Measurements from ENCODE around the gene TP63.

DNA sequence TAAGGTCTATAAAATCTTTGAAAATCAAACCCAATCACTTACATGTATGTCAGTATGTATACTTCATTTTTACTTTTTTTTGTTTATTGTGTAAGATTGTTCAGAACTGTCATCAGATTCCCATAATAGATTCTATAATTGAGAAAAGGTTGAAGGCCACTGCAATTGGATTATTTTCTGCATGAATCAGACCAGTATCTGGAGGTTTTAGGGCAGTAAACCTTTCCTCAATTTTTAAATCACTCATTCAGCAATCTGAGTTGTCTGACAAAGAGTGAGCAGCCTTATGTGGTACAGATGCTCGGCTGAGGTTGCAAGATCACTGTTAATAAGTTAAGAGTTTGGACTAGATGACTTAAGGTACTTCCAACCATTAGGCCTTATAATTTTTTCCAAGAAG lies 96.0 kb downstream of the TP63 start:
- TF ChIP-seq, protein P1, sequence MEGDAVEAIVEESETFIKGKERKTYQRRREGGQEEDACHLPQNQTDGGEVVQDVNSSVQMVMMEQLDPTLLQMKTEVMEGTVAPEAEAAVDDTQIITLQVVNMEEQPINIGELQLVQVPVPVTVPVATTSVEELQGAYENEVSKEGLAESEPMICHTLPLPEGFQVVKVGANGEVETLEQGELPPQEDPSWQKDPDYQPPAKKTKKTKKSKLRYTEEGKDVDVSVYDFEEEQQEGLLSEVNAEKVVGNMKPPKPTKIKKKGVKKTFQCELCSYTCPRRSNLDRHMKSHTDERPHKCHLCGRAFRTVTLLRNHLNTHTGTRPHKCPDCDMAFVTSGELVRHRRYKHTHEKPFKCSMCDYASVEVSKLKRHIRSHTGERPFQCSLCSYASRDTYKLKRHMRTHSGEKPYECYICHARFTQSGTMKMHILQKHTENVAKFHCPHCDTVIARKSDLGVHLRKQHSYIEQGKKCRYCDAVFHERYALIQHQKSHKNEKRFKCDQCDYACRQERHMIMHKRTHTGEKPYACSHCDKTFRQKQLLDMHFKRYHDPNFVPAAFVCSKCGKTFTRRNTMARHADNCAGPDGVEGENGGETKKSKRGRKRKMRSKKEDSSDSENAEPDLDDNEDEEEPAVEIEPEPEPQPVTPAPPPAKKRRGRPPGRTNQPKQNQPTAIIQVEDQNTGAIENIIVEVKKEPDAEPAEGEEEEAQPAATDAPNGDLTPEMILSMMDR (conservative IDR thresholded peaks at IDR 0.05): no peak
- no peak for TF ChIP-seq EZH2 (IDR thresholded peaks at IDR 0.05; ENCODE audit: low read depth)

Measured in PC-9 (cell line).